Lower lobe of right lung (tissue), 2 donors: ENCODE data around the gene SFTPA1. TPM values are rescaled to one million over a fixed set of nuclear protein-coding genes. Genes with fewer than 3 reads are reported as not detected.
"Not testable (repeated sequence)": the region's sequence is repeated elsewhere in the genome, so short reads cannot be mapped to it uniquely, and the experiment has no call there.

Experiments
- ATAC-seq, 2 donors: fragments of 200-7000 bp; cut with Tn5 transposase; one replicate each; pipeline ENCODE4 v1.9.1; 2020 to 2022; ENCODE audit warnings: mild to moderate bottlenecking in 2 of 2, moderate library complexity in 2 of 2
- DNase-seq: peaks from one replicate; pipeline ENCODE4 v3.0.0-alpha.2; 2020
- H3K27ac ChIP-seq: fragments of 200-600 bp; one replicate; pipeline ENCODE4 v1.8.0; 2022
- H3K27me3 ChIP-seq: fragments of 200-600 bp; one replicate; pipeline ENCODE4 v1.8.0; 2022; ENCODE audit warnings: low read depth
- H3K36me3 ChIP-seq: fragments of 200-600 bp; one replicate; pipeline ENCODE4 v1.8.0; 2022; ENCODE audit warnings: mild to moderate bottlenecking
- H3K4me1 ChIP-seq: fragments of 200-600 bp; one replicate; pipeline ENCODE4 v1.8.0; 2022
- H3K4me3 ChIP-seq: fragments of 200-600 bp; one replicate; pipeline ENCODE4 v1.8.0; 2022; ENCODE audit warnings: mild to moderate bottlenecking
- H3K9me3 ChIP-seq: fragments of 200-600 bp; one replicate; pipeline ENCODE4 v1.8.0; 2022
- CTCF ChIP-seq: fragments of 200-600 bp; IDR thresholded peaks from one replicate; pipeline ENCODE4 v1.8.0; 2022; ENCODE audit warnings: antibody characterized with exemption, mild to moderate bottlenecking
- intact Hi-C: fragments of 100-400 bp; cut with DNase I; formaldehyde crosslinking; loops from one replicate; pipeline ENCODE4 v1.11.0; 2022
- total RNA-seq: library from RNA; stranded (reverse); fragmentation: NEBNext Ultra II Directional; extraction: Animal tissue kit (Norgen Biotek cat#: 25700); gene quantifications from one replicate; pipeline ENCODE4 v1.2.1, GENCODE V29; 2021
- donor health status: DM: no; HTN: yes; CAD: no; lungs with severe emphysema.

SFTPA1 gene
- total RNA-seq, 1 donor from 2014 or later: 10,352 TPM

DNA sequence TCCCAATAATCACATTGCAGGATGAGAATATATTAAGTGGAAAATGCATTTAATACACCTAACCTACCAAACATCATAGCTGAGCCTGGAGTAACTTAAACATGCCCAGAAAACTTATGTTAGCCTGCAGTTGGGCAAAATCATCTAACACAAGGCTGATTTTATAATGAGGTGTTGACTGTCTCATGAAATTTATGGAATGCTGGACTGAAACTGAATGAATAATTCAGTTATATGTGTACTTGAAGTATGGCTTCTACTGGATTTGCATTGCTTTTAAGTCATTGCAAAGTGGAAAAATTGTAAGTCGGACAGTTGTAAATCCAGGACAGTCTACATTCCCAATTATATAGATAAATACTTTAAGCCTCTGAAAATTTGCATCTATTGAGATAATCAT is 5.4 kb downstream of the SFTPA1 start:
- Histone ChIP-seq H3K4me3 (no peak overlapping the region), H3K27ac (no peak overlapping the region), H3K9me3 (no peaks in the 10 kb centered on the region), H3K27me3 (no peaks in the 10 kb centered on the region), H3K4me1 (no peaks in the 10 kb centered on the region), H3K36me3 (no peaks in the 10 kb centered on the region)
- no peak for DNase-seq
- ATAC-seq: peak in 1 of 2 donors; percentile 2
- intact Hi-C loops: no loop called here
- no peak for TF ChIP-seq CTCF

DNA sequence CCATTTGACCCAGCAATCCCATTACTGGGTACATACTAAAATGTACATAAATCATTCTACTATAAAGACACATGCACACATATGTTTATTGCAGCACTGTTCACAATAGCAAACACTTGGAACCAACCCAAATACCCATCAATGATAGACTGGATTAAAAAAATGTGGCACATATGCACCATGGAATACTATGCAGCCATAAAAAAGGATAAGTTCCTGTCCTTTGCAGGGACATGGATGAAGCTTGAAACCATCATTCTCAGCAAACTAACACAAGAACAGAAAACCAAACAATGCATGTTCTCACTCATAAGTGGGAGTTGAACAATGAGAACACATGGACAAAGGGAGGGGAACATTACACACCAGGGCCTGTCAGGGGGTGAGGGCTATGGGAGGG is 12.9 kb downstream of the SFTPA1 start:
- H3K27ac ChIP-seq, H3K4me1 ChIP-seq, H3K36me3 ChIP-seq, ATAC-seq, H3K27me3 ChIP-seq, H3K4me3 ChIP-seq, intact Hi-C loops, DNase-seq, H3K9me3 ChIP-seq: not testable (repeated sequence)

- H3K27me3 ChIP-seq: no peaks in the 10 kb centered on the region
- intact Hi-C loops: no loop called here
- H3K9me3 ChIP-seq: no peaks in the 10 kb centered on the region
- DNase-seq (no peak), ATAC-seq (peak; percentile 73 to 80)
- H3K27ac ChIP-seq: no peak overlapping the region
- no peak for TF ChIP-seq CTCF
- no peak overlapping the region for H3K4me3 ChIP-seq
- H3K36me3 ChIP-seq: no peaks in the 10 kb centered on the region
- H3K4me1 ChIP-seq: no peaks in the 10 kb centered on the region
Observed at GRCh38 chr10:79627075-79627474, 16.3 kb downstream of the SFTPA1 start.

DNA sequence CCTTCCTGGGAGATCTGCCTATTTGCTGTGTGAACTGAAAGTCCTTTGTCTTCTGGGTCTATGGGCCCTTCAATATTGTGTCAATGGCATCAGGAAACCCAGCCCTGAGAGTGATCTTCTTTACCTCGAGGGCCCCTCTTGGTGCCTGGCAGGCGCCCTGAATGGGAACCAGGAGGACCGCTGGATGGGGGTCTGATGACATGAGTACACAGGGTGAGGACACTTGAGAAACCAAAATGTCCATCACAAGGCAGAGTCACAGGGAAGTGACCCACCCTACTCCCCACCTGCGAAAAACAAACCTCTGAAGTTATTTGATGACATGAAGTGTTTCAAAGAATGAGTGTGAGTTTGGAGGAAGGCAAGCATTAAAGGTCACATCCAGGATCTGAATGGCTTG is 17.3 kb downstream of the SFTPA1 start:
- H3K27me3 ChIP-seq: no peaks in the 10 kb centered on the region
- H3K4me1 ChIP-seq: no peaks in the 10 kb centered on the region
- intact Hi-C loops: no loop called here
- peak; percentile 76 to 77 for ATAC-seq
- no peaks in the 10 kb centered on the region for H3K9me3 ChIP-seq
- H3K36me3 ChIP-seq: no peaks in the 10 kb centered on the region
- no peak overlapping the region for H3K4me3 ChIP-seq
- DNase-seq: no peak
- TF ChIP-seq CTCF: no peak
- no peak overlapping the region for H3K27ac ChIP-seq

DNA sequence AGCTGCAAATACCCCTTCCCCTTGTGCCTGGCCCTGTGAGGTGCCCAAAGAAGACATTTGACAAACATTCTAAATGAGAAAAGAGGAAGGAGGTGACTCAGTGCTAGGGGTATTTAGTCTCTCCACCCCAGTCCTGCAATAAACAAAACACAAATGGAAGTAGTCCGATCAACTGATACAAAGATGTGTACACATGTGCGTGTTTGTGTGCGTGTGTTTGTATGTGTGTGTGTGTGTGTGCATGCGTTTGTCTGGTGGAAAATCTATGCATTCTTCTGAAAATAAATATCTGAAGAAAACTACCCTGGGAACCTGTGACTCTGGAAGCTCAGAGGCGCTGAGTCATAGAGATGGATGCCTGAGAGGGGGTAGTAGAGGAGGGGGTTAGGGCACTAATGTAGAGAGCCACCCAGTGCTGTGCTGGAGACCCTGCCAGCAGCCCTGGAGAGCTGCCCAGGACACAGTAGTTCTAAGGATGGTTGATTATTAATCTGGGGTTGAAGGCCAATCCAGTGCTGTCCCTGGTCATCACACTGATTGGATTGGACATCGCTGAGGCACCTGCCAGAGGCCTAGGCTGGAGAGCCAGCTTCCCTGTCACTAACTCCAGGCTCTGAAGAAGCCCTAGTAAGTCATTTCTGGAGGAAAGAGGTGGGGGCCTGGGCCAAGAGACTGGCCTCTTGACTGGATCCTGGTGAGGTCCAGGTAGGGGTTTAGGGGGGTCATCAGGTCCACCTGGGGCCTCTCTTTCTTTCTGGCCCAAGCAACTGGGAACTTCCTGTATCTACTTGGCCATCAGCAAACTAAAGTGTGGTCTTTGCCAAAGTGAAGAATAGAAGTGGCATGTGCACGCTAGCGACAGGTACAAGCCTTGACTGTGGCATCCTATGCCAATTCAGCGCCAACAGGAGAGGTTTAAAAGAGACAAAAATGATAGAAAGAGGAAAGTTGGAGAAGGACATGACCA is 18.5 kb downstream of the SFTPA1 start:
- DNase-seq: no peak
- Histone ChIP-seq H3K27me3 (no peaks in the 10 kb centered on the region), H3K4me1 (no peaks in the 10 kb centered on the region), H3K27ac (no peak overlapping the region), H3K4me3 (no peak overlapping the region), H3K9me3 (no peaks in the 10 kb centered on the region), H3K36me3 (no peaks in the 10 kb centered on the region)
- ATAC-seq: peak; percentile 28 to 45
- intact Hi-C loops: no loop called here
- TF ChIP-seq CTCF: no peak

- ATAC-seq (no peak), DNase-seq (no peak)
- Histone ChIP-seq H3K27me3 (no peaks in the 10 kb centered on the region), H3K4me3 (no peak overlapping the region), H3K36me3 (no peaks in the 10 kb centered on the region), H3K9me3 (no peaks in the 10 kb centered on the region), H3K27ac (no peak overlapping the region), H3K4me1 (no peaks in the 10 kb centered on the region)
- intact Hi-C loops: no loop called here
- no peak for TF ChIP-seq CTCF
Observed at GRCh38 chr10:79629955-79630327, 19.2 kb downstream of the SFTPA1 start.

DNA sequence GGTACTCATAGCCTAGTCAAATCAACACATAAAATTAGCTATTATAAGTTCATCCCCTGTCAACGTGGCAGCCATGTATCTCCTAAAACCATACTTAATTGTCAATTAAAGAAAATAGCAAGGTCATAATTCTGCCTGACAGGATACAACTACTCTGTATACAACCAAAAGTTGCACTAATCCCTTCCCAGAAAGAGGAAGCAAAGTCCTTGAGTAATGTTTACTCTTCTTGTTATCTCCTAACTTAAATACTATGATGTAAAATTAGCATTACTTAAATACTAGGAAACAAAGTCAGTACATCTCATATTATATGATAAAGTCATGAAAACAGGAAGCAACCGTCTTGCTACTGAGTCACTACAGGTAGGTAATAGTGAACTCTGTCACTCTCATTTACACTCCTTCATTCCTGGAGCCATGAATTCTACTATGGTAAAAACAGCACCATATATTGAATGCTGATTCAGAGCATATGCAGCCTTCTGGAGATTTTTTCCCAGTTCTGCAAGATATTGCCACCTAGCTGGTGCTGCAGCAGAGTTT is 26.0 kb downstream of the SFTPA1 start:
- H3K36me3 ChIP-seq, H3K4me3 ChIP-seq, intact Hi-C loops, ATAC-seq, H3K27ac ChIP-seq, H3K27me3 ChIP-seq, DNase-seq, H3K4me1 ChIP-seq, H3K9me3 ChIP-seq: not testable (repeated sequence)
